Epithelial cell of proximal tubule (primary cell): ENCODE results near the gene MMP28. TPM values are rescaled to one million over a fixed set of nuclear protein-coding genes. Genes with fewer than 3 reads are reported as not detected.
"Not testable (repeated sequence)": the region's sequence is repeated elsewhere in the genome, so short reads cannot be mapped to it uniquely, and the experiment has no call there.

Experiments used
- DNase-seq: peaks from one replicate; pipeline ENCODE4 v3.0.0-alpha.2; 2011; ENCODE audit warnings: low read depth
- H3K4me3 ChIP-seq: 2 replicates; pipeline ENCODE4 v1.5.1; 2011; ENCODE audit warnings: low read depth, mild to moderate bottlenecking, low read length
- CTCF ChIP-seq: conservative IDR thresholded peaks from 2 replicates; pipeline ENCODE4 v1.5.1; 2012; ENCODE audit warnings: low read depth, mild to moderate bottlenecking, low read length
- total RNA-seq: library from RNA; depleted of rRNA; stranded (reverse); fragments of >200 nt; gene quantifications from 2 replicates; pipeline ENCODE4 v1.2.3, GENCODE V29; 2015

Gene MMP28
- total RNA-seq, 1 donor from 2014 or later, result not detected

GRCh38 chr17:35761601-35762000, 33.8 kb downstream of the MMP28 start:
- no peak for TF ChIP-seq CTCF
- DNase-seq, result no peak
- no peak overlapping the region for H3K4me3 ChIP-seq

GRCh38 chr17:35760587-35760986, 34.9 kb downstream of the MMP28 start, which contains the start of gene C17orf50:
C17orf50 (plus strand) TSS chr17:35760887; CDS start chr17:35760942, 55 bp downstream.
- H3K4me3 ChIP-seq, result no peak within 1 kb of the TSS
- no peak for DNase-seq
- TF ChIP-seq CTCF, result no peak

GRCh38 chr17:35757243-35757642, 38.2 kb downstream of the MMP28 start:
- TF ChIP-seq CTCF, result no peak
- DNase-seq, result no peak
- H3K4me3 ChIP-seq, result no peak overlapping the region

- no peak for DNase-seq
- H3K4me3 ChIP-seq, result no peak within 1 kb of the TSS
- TF ChIP-seq CTCF, result no peak
Observed at GRCh38 chr17:35752945-35753764, 42.3 kb downstream of the MMP28 start, which contains the start of gene GAS2L2. GAS2L2 (minus strand) TSS chr17:35753239; CDS start chr17:35752850, 389 bp downstream.

- no peak for DNase-seq
- no peak for TF ChIP-seq CTCF
- no peak overlapping the region for H3K4me3 ChIP-seq
Observed at GRCh38 chr17:35752471-35752870, 43.0 kb downstream of the MMP28 start.

GRCh38 chr17:35751541-35751940, 43.9 kb downstream of the MMP28 start:
- H3K4me3 ChIP-seq, DNase-seq: not testable (repeated sequence)

GRCh38 chr17:35750526-35751395, 44.7 kb downstream of the MMP28 start:
- no peak for DNase-seq
- H3K4me3 ChIP-seq, result no peak overlapping the region
- no peak for TF ChIP-seq CTCF
